ENCODE measurements around the gene VPS54. TPM values are rescaled to one million over a fixed set of nuclear protein-coding genes. Genes with fewer than 3 reads are reported as not detected.
"Not testable (repeated sequence)": the region's sequence is repeated elsewhere in the genome, so short reads cannot be mapped to it uniquely, and the experiment has no call there.

The VPS54 gene
- total RNA-seq, 4 donors from 2014 or later = 19.8 to 24.0 (median 22.2) TPM

DNA sequence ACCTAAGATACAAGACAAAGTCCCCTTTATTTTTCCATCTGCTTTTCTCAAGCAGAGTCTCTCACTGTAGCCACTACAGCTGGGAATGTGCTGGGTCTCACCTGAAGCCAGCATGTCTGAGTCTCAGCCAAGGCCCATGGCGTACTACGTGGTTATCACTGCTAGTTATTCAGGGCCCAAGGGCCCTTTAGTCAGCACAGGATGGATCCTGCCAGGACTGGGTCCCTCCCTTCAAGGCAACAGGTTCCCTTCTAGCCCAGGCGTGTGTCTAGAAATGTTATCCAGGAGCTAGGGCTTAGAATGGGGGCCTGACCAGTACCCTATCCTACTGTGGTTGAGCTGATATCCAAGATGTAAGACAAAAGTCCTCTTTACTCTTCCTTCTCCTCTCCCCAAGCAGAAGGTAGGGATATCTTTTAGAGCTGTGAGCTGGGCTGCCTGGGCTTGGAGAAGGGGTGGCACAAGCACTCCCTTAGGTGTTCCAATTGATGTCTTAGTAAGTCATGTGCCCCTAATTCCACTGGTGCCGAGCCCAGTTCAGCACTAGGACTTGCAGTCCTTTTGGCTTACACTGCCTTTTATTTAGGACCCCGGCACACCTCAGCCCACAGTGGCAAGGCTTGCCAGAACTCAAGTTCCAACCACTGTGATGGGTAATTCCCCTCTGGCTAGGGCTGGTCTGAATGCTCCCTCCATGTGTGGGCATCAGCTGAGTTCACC lies 17.7 kb downstream of the VPS54 start:
- Histone ChIP-seq H3K4me1 (peaks cover 0 to 44% (median 0%) of the 10 kb centered on the region in 4 donors), H3K36me3 (no peaks in the 10 kb centered on the region), H3K27ac (no peak overlapping the region), H3K27me3 (no peaks in the 10 kb centered on the region), H3K9me3 (peaks cover 0 to 1% (median 0%) of the 10 kb centered on the region in 4 donors), H3K4me3 (no peak overlapping the region)
- no peak for DNase-seq (ENCODE audit: low spot score in 2 of 2)
- TF ChIP-seq, protein P1, sequence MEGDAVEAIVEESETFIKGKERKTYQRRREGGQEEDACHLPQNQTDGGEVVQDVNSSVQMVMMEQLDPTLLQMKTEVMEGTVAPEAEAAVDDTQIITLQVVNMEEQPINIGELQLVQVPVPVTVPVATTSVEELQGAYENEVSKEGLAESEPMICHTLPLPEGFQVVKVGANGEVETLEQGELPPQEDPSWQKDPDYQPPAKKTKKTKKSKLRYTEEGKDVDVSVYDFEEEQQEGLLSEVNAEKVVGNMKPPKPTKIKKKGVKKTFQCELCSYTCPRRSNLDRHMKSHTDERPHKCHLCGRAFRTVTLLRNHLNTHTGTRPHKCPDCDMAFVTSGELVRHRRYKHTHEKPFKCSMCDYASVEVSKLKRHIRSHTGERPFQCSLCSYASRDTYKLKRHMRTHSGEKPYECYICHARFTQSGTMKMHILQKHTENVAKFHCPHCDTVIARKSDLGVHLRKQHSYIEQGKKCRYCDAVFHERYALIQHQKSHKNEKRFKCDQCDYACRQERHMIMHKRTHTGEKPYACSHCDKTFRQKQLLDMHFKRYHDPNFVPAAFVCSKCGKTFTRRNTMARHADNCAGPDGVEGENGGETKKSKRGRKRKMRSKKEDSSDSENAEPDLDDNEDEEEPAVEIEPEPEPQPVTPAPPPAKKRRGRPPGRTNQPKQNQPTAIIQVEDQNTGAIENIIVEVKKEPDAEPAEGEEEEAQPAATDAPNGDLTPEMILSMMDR (IDR thresholded peaks at IDR 0.05) = no peak
- TF ChIP-seq EP300 (IDR thresholded peaks at IDR 0.05) (no peak), POLR2A (IDR thresholded peaks at IDR 0.05) (no peak)
- 95 to 98% methylated on average over 4 to 5 of the region's 5 CpGs for WGBS, 2 donors

DNA sequence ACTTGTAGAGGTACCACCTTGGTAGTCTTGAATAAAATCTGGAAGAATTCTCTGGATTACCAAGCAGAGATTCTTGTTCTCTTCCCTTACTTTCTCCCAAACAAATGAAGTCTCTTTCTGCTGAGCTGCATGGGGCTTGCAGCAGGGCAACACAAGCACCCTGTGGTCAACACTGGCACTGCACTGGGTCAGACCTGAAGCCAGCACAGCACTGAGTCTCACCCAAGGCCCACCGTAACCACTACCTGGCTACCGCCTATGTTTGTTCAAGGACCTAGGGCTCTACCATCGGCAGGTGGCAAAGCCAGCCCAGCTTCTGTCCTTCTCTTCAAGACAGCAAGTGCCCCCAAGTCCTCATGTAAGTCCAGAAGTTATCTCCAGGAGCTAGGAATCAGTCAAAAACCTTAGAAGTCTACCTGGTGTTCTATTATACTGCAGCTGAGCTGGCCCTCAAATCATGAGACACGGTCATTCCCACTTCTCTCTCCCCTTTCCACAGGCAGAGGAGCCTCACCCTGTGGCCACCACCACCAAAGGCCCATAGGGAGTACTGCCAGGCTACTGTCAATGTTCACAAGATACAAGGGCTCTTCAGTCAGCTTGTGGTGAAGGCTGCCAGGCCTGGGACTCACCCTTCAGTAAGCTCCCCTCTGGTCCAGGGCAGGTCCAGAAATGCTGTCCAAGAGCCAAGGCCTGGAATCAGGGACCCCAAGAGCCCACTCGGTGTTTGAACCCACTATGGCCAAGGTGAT lies 18.4 kb downstream of the VPS54 start:
- no peak for TF ChIP-seq POLR2A (IDR thresholded peaks at IDR 0.05)
- TF ChIP-seq EP300 (IDR thresholded peaks at IDR 0.05) = no peak
- TF ChIP-seq, protein P1 (IDR thresholded peaks at IDR 0.05) = no peak

DNA sequence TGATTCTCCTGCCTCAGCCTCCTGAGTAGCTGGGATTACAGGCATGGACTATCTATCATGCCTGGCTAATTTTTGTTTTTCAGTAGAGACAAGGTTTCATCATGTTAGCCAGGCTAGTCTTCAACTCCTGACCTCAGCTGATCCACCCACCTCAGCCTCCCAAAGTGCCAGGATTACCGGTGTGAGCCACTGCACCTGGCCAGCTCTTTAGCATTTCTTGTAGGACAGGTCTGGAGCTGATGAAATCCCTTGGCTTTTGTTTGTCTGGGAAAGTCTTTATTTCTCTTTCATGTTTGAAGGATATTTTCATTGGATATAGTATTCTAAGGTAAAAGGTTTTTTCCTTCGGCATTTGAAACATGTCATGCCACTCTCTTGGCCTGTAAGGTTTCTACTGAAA lies 20.2 kb downstream of the VPS54 start:
- Histone ChIP-seq H3K4me1 (peaks cover 0 to 39% (median 0%) of the 10 kb centered on the region in 4 donors), H3K27ac (no peak overlapping the region), H3K9me3 (peaks cover 0 to 3% (median 0%) of the 10 kb centered on the region in 4 donors), H3K27me3 (no peaks in the 10 kb centered on the region), H3K4me3 (no peak overlapping the region), H3K36me3 (no peaks in the 10 kb centered on the region)
- 77 to 94% methylated on average over 2 of the region's 2 CpGs for WGBS, 2 donors
- no peak for TF ChIP-seq POLR2A (IDR thresholded peaks at IDR 0.05)
- TF ChIP-seq, protein P1 (IDR thresholded peaks at IDR 0.05) = no peak
- TF ChIP-seq EP300 (IDR thresholded peaks at IDR 0.05) = no peak
- no peak for DNase-seq (ENCODE audit: low spot score in 2 of 2)

More for the DNA sequence above, 18.4 kb downstream of the VPS54 start:
- WGBS, 2 donors = 100% methylated on average over 4 to 5 of the region's 5 CpGs
- peaks cover 0 to 3% (median 0%) of the 10 kb centered on the region in 4 donors for H3K9me3 ChIP-seq
- no peak overlapping the region for H3K27ac ChIP-seq
- H3K27me3 ChIP-seq = no peaks in the 10 kb centered on the region
- peaks cover 0 to 44% (median 0%) of the 10 kb centered on the region in 4 donors for H3K4me1 ChIP-seq
- H3K36me3 ChIP-seq = no peaks in the 10 kb centered on the region
- no peak overlapping the region for H3K4me3 ChIP-seq
- no peak for DNase-seq (ENCODE audit: low spot score in 2 of 2)

DNA sequence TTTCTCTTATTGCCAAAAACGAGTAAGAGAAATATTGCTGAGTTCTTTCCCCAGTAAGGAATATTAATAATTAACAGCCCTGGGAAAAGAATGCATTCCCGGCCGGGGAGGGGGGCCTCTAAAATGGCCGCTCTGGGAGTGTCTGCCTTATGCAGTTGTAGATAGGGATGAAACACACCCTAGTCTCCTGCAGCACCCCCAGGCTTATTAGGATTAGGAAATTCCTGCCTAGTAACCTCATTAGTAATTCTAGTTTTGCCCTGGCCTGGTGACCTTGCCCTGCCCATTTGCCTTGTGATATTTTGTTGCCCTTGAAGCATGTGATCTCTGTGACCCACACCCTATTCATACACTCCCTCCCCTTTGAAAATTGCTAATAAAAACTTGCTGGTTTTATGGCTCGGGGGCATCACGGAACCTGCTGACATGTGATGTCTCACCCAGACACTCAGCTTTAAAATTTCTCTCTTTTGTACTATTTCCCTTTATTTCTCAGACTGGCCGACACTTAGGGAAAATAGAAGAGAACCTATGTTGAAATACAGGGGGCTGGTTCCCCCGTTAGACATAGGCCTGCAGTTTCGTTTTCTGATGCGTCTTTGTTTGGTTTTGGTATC lies 22.5 kb downstream of the VPS54 start:
- H3K27me3 ChIP-seq; H3K9me3 ChIP-seq; H3K36me3 ChIP-seq; H3K4me3 ChIP-seq; DNase-seq (ENCODE audit: low spot score in 2 of 2); H3K27ac ChIP-seq: not testable (repeated sequence)
- 94 to 97% methylated on average over 10 of the region's 10 CpGs for WGBS, 2 donors
- peaks cover 0 to 19% (median 0%) of the 10 kb centered on the region in 4 donors for H3K4me1 ChIP-seq

DNA sequence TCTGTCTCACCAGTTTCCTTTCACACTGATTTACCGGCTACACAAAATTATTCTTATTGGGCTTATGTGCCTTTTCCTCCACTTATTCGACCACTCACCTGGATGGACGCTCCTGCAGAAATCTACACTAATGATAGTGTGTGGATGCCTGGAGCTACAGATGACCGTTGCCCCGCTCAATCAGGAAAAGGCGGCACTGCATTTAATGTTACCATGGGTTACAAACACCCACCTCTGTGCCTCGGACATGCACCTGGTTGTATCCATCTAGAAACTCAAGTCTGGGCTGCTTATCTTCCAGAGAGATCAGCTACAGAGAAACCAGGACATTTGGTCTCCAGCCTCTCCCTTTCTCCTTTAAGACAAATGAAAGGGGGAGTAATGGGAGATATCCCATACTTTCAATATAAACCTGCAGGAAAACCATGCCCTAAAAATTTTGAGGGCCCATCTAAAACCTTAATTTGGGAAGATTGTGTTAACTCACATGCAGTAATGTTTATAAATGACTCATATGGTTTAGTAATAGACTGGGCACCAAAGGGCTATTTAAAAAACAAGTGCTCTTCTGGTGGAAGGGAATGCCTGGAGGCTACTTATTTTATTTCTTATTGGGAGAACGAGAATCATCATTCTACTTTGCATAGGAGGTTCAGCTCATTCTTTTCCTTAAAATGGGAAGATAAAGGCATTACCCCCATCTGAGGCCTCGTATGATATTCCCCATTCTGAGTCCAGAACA lies 24.7 kb downstream of the VPS54 start:
- H3K4me1 ChIP-seq; H3K27me3 ChIP-seq; H3K27ac ChIP-seq; H3K4me3 ChIP-seq; H3K36me3 ChIP-seq; DNase-seq (ENCODE audit: low spot score in 2 of 2); H3K9me3 ChIP-seq: not testable (repeated sequence)
- 93 to 95% methylated on average over 9 of the region's 9 CpGs for WGBS, 2 donors

Data from tibial nerve (tissue), 4 donors.